GM18517 (cell line): Measurements from ENCODE around the gene FNDC11.

Source experiments
- ATAC-seq: cut with Tn5 transposase; IDR thresholded peaks from one replicate; pipeline ENCODE4 v1.9.1; 2021; ENCODE audit warnings: mild to moderate bottlenecking, moderate library complexity; ENCODE audit not compliant: unreplicated experiment

Gene FNDC11

GRCh38 chr20:63577317-63577894, 23.4 kb downstream of the FNDC11 start:
- ATAC-seq, result no peak

- no peak for ATAC-seq
Observed at GRCh38 chr20:63578224-63579016, 24.5 kb downstream of the FNDC11 start.

DNA sequence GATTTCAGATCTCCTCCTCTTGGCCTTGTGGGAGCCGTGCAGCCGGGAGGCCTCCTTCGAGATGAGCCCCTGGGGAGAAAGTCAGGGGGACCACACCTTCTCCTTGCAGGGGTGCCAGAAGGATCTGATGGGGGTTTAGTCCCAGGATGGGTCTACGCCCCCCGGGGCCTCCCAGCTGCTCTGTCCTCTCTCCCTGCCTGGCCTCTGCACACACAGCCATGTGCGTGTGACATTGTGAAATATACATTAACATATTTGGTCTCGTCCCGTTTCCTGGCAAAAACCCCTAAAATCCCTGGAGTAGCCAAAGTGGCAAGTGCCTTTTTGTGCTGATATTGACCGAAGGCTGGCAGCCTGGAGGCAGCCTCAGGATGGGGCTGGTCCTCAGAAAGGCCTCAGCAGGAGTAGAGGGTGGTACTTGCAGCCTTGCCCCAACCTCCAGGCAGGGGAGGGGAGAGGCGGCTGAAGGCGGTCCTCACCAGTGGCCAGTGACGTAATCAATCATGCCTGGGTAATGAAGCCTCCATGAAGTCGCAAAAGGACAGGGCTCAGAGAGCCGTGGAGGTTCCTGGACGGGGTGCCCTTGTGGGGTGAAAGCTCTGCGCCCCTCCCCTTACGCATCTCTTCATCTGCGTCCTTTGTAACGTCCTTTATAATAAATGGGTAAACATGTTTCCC, 25.2 kb downstream of the FNDC11 start:
- ATAC-seq, result no peak

GRCh38 chr20:63580796-63581461, 27.0 kb downstream of the FNDC11 start:
- ATAC-seq, result no peak

DNA sequence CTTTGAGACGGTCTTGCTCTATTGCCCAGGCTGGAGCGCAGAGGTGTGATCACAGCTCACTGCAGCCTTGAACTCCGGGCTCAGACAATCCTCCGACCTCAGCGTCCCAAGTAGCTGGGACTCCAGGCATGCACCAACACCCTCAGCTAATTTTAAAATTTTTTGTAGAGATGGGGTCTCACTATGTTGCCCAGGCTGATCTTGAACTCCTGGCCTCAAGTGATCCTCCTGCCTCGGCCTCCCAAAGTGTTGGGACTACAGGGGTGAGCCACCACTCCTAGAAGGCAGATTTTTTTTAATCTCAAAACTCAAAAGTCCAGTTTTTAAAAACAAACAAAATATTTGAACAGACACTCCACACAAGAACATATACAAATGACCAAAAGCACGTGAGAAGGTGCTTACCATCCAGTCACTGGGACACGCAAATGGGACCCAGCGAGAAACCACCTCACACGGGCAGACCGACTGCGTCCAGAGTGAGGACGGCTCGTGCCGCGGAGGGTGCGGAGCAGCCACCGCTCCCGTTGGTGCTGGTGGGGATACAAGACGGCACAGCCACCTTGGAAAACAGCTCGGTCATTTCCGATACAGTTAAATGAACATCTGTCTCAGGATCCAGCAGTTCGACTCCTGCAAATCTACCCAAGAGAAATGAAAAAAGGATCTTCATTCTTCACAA, 28.6 kb downstream of the FNDC11 start:
- ATAC-seq, result no peak

- no peak for ATAC-seq
Observed at GRCh38 chr20:63585616-63586565, 31.9 kb downstream of the FNDC11 start.

DNA sequence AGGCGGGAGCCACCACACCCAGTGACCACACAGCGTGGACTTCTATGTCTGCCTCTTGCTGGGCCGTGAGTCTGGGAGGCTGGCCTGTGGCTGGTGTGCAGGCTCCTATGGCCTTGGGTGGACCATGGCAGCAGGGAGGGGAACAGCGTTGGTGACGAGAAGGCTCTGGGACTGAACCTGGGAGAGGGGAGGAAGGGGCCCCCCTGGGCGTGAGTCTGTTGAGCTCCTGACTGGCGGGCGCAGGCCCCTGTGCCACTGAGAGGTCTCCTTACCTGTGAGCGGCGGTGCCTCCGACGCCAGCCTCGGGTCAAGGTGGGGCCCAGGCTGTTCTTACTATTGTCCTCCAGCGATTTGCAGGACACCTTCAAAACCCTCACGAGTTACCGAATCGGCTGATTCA, 32.8 kb downstream of the FNDC11 start:
- ATAC-seq, result no peak

GRCh38 chr20:63587256-63587655, 33.3 kb downstream of the FNDC11 start:
- no peak for ATAC-seq

DNA sequence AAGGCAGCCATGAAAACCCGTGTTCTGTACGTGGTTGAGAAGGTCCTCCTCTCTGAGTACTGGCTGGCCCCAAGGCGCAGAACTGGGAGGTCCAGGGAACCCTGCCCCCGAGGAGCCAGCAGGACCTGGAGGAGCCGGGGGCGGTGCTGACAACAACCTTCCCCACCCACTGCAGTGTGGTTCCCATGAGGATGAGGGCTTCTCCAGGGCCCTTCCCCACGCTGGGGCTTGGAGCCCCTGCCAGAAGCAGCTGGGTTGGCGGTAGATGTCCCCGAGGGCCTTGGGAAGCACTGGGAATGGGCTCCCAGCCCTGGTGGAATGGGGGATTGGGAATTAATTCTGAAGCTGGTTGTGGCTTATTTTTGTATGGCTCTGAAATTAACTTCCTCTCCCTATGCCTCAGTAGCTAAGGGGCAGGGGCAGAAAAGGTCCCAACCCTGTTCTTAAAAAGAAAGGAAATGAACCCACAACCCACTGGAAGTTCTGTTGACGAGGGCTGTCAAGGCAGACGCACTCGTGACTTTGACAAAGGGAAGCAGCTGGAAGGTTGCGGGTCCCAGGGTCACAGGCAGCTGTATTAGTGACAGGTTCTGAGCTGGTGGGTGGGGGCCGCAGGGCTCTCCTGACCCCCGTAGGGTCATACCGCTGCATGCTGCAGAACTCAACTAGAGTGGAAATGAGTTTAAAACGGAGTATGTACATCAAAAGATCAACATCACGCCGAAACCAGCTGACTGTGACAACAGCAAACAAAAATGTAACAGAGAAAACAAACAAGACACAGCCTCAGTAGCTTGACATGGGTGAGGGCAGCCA, 34.0 kb downstream of the FNDC11 start:
- ATAC-seq, result no peak

DNA sequence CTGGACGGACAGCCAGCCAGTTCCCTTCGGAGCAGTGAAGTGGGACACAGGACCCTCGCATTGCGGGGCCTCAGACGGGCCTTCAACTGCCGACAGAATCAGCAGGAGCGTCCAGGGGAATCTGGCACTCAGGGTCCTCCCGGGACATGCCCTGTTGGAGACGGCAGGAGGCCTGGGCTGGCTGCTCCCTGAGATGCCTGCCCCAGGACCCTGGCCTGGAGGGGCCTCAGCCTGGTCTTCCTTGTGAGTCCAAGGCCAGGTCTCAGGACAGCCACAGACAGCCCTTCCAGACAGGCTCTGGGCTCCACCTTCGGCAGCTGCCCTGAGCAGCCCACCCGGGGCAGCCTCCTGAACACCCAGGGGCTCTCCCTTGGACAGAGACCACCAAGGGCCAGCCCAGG, 34.7 kb downstream of the FNDC11 start:
- no peak for ATAC-seq

DNA sequence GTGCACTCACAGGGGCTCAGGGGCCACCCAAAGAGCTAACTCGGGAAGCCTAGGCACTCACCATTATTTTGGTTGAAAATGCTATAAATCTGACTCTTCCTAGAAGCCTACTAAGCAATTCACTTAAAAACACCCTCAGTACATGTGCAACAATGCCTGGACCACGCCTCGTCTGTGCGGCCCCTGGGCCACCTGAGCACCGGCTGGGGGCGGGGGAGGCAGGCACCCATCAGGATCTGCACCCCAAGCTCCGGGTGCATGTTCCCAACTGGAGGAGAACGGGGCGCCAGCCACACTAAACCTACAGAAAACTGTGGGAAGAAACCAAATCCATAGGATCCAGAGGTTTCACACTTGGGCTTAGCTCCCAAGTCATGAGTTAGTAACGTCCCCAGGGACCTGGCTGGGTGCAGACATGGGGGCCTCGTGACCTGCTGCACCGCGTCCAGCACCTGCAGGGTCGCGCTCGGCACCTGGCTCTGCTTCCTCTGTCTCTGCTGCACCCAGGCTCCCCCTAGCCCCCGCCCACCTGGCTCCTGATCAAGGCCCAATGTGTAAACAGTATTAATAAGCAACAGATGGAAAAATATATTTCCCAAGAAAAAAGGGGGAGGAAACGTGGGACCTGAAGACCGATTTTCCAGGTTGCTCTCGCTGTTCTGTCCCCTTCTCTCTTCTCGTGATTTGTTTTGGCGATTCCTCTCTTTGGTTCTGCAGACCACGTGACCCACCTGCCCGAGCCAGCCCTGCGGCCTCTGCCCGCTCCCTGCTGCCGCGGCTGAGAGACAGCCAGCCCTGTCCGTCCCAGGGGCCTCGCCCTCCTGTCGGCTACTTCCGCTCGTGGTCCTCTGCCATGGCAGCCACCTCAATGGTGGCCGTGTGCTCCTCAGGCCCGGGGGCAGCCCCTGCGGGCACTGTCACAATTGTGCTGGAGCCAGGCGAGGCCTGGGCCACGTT, 35.6 kb downstream of the FNDC11 start:
- no peak for ATAC-seq

DNA sequence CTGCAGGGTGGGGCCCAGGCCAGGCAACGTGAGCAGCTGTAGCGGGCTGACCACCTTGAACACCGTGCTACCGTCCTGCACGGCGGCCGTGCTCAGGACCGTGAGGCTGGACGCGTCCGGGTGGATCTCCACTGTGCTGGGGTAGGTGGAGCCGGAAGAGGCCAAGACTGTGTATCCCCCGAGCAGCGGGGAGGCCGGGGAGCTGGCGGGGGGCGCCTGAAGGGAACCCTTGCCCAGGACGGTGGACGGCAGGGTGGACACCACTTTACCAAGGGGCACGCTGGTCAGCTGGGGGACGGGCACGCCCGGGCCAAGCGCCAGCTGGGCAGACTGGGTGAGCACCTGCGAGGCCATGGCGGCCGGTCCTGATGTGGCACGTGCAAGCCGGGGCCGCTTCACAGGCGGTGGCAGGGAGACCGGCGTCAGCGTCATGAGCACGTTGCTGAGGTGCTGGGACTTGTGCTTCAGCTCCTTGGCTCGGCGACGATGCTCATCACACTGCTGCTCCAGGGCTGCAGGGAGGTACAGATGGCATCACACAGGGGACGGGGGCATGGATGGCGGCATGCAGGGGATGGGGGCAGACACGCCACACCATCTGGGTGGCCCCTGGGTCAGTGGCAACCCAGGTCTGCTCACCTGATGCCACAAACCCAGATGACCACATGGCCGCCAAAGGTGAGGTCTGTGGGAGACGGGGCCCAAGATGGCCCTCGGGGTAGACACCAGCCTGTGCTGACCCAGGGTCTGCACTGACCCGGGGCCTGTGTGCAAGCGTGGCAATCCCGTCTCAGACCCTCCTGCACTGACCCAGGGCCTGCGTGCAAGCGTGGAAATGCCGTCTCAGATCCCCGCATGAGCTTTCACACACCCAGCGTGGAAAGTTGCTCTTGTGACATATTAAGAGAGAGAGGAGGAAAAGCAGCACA, 36.5 kb downstream of the FNDC11 start:
- no peak for ATAC-seq

GRCh38 chr20:63591147-63591533, 37.2 kb downstream of the FNDC11 start:
- no peak for ATAC-seq

GRCh38 chr20:63591786-63592355, 37.9 kb downstream of the FNDC11 start:
- no peak for ATAC-seq

GRCh38 chr20:63592661-63593060, 38.7 kb downstream of the FNDC11 start:
- ATAC-seq, result no peak

- ATAC-seq, result no peak
Observed at GRCh38 chr20:63594043-63594561, 40.1 kb downstream of the FNDC11 start.
